Amniotic stem cell (primary cell): ENCODE data around the gene CBR1.

Experiments used
- DNase-seq: peaks from one replicate; lab custom pipeline; 2025; lab: John Stamatoyannopoulos, UW

CBR1 gene

DNA sequence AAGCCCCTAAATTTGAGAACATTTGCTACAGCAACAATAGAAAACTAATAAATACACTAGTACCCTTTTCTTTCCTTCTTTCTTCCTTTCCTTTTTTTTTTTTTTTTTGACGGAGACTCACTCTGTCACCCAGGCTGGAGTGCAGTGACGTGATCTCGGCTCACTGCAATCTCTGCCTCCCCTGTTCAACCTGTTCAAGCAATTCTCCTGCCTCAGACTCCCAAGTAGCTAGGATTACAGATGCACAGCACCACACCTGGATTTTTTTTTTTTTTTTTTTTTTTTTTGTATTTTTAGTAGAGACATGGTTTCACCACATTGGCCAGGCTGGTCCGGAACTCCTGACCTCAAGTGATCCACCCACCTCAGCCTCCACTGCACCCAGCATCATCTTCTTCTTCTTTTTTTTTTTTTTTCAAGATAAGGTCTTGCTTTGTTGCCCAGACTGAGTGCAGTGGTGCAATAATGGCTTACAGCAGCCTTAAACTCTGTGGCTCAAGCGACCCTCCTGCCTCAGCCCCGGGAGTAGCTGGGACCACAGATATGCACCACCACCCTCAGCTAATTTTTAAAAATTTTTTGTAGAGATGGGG is 45.4 kb downstream of the CBR1 start:
- no peak for DNase-seq

DNA sequence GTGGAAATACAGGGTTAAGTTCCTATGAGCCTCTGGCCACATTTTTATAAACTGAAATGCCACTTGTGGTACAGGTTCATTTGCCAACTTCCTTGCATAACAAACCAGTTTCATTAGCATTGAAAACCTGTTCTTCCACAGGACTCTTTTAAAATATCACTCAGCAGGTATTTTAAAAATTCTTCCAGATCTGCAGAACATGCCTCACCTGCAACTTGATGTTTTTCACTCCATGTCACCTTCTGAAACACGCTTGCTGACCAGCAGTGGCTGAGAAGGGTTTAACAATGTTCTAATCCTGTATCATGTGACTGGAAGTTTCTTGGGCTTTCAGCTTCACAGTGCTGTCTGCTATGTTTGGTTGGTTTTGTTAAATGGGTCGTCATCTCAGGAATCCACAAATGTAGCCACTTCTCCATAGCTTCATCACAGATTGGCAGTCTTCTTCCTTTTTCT is 47.5 kb downstream of the CBR1 start:
- DNase-seq: no peak

DNA sequence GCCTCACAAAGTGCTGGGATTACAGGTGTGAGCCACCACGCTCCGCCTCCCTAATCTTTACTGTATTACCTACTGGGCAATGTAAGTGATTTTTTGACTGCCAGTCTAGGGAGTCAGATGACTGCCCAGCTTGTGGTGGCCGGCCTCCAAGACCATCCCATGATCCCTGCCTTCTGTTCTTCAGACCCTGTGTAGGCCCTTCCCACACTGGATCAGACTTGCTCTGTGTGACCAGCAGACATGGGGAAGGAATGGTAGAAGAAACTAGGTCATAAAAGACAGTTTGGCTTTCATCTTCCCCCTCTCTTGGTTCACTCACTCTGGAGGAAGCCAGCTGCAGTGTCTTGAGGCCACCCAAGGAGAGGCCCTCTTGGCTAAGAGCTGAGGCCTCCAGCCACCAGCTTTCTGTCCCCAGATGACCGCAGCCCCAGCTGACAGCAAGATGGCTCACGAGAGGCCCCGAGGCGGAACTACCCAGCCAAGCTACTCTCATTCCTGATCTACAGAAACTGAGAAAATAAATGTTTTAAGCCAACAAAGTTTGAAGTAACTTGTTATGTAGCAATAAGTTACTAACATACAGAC is 50.6 kb downstream of the CBR1 start:
- DNase-seq: no peak
